Stimulated activated naive CD8-positive, alpha-beta T cell treated with anti-CD3 and anti-CD28 coated beads, Interleukin-15, Interleukin-2, amounts not matched to agents 100 U/mL and 50 U/mL, for 24 hours (primary cell): ENCODE measurements around the gene CADPS.

Experiments
- ATAC-seq: fragments of 150-1000 bp; cut with Tn5 transposase; one replicate; pipeline ENCODE4 v1.10.0; 2021
- DNase-seq: peaks from one replicate; pipeline ENCODE4 v3.0.0; 2021

CADPS gene

GRCh38 chr3:62686503-62687294 lies 188.5 kb downstream of the CADPS start:
- ATAC-seq (no peak), DNase-seq (no peak)

GRCh38 chr3:62682826-62683225 lies 192.4 kb downstream of the CADPS start:
- DNase-seq = no peak
- no peak for ATAC-seq

GRCh38 chr3:62679988-62680387 lies 195.2 kb downstream of the CADPS start:
- DNase-seq (no peak), ATAC-seq (no peak)

DNA sequence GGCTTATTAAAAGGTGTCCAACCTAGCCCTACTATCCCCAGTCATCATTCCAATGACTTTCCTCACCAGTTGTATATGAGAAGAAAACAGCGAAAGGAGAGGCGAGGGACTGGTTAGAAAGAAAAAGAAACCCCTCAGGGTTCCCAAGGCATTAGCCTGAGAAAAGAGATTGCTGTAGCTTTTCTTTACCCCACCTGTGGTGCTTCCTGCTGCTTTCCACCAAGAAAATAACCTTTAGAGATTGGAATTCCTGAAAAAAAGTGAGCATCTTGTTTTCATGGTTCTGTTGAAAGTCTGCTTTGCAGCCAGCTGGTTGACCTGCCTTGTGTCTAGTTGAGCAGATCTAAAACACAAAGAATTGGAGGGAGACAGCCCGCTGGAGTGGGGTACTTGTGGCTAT lies 196.4 kb downstream of the CADPS start:
- DNase-seq (no peak), ATAC-seq (no peak)

- DNase-seq = no peak
- ATAC-seq = no peak
Observed at GRCh38 chr3:62677926-62678325, 197.3 kb downstream of the CADPS start.

DNA sequence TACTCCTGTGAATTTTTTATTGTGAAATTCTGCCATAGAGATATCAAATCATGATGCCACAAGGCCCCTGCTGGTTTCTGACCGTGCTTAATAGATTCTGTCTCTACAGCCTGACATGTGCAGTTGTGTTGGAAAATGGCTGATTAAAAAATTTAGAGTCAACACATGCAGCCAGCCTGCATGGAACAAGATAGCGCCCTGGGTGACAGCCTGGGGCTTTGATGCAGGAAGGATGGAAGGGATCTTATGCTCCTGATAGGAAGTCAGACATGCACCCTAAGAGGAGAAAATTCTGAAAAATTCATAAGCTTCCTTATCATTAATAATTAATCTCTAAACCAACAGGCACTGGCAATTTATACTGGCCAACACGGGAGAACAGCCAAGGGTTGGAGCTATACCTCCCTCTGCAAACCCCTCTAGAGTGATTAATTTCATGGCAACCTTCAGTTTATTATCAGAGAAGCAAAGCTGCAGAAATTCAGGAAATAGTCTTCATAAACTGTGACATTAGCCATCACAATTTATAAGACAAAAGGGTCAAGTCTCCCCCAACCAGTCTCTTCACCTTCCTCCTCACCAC lies 198.4 kb downstream of the CADPS start:
- no peak for DNase-seq
- no peak for ATAC-seq

GRCh38 chr3:62675492-62675891 lies 199.7 kb downstream of the CADPS start:
- ATAC-seq = no peak

DNA sequence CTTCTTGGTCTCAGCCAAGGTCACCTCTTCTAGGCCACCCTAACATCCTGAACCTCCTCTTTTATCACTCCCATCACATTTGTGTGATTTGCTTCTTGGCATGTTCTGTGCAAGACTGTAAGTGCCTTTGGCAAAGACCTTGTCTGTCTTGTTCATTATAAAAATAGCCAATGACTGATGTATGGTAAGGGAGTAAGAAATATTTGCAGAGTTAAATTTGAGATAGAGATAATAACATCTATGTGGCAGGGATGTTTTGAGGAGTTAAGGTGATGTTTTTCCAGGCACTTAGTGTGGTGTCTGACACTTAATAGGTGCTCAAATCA lies 202.3 kb downstream of the CADPS start:
- DNase-seq (no peak), ATAC-seq (no peak)

More at GRCh38 chr3:62675492-62675891, 199.7 kb downstream of the CADPS start:
- no peak for DNase-seq

- ATAC-seq = no peak
- DNase-seq = no peak
Observed at GRCh38 chr3:62672270-62672987, 202.8 kb downstream of the CADPS start.

DNA sequence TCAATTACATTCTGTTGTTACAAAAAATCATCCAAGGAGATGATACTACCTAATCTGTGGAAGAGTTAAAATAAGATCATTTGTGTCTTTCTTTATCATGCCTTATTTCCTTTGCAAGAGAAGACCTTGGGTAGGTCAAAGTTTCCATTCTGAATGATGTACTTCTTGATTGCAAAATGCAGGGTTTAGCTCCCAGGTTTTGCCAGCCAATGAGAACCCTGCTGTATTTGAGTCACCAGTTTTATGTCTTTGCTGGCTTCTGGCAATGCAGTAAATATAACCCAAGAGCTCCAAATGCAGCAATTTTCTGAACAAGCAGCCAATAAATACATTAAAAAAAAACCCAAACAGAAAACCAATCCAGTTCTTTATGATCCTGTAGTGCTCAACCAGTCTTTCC lies 204.9 kb downstream of the CADPS start:
- DNase-seq (no peak), ATAC-seq (no peak)

DNA sequence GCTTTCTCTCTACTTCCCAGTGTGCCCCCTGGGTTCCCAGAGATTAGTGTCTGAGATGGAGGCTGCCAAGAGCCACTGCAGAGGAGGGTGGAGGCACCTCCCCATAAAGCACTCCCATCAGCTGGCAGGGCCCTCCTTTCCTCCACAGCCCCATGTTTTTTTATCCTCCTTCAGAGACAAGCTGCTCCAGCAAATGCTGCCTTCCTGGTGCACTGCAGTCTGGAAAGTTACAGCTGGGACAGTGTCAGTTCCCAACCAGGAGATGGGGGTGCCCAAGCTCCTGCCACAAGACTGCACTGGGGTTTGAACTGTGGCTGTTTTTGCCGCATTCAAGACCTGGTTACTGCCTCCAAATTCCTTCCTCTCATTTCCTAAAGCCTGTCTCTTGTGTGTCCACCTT lies 206.1 kb downstream of the CADPS start:
- ATAC-seq (no peak), DNase-seq (no peak)

GRCh38 chr3:62667714-62668113 lies 207.5 kb downstream of the CADPS start:
- no peak for DNase-seq
- no peak for ATAC-seq

DNA sequence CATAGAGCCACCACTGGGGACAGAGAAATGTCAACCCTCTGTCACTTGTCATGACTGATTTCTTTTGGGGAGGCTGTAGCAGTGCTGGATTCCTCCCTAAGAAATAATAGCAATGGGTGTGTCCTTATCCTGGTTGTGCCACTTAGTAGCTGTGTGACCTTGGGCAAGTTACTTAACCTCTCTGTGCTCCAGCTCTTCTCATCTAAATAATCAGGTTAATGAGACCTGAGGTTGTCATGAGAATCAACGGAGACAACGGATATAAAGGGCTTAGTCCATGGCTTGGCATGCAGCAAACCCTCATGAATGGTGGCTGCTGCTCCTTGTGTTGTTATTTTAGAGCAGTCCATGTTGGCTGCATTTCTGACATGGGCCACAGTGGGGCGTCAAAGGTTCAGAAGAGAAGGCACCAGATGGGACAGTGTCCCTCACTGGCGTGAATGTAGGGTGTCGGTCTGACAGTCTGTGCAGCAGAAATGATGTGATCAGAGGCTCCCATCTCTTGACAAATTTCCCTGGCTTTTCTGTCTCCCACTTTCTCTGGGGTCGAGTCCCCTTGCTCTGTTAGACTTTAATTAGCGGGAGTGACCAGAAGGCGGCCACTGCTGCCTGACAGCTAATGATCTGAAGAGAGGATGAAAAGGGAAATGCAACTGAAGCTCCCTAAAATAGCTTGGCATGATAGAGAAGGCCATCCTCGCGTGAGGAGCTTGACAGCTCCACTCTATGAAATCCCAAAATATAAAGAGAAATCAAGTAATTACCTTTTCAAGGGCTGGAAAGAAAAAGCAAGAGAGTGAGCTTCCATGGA lies 209.4 kb downstream of the CADPS start:
- DNase-seq (peak; percentile 31), ATAC-seq (no peak)

- ATAC-seq (no peak), DNase-seq (no peak)
Observed at GRCh38 chr3:62662677-62663076, 212.5 kb downstream of the CADPS start.

GRCh38 chr3:62659660-62660059 lies 215.6 kb downstream of the CADPS start:
- ATAC-seq (no peak), DNase-seq (no peak)

GRCh38 chr3:62655691-62656063 lies 219.5 kb downstream of the CADPS start:
- ATAC-seq (no peak), DNase-seq (no peak)

GRCh38 chr3:62655056-62655690 lies 220.0 kb downstream of the CADPS start:
- DNase-seq = no peak
- ATAC-seq = no peak

GRCh38 chr3:62653796-62654195 lies 221.4 kb downstream of the CADPS start:
- no peak for DNase-seq
- no peak for ATAC-seq

DNA sequence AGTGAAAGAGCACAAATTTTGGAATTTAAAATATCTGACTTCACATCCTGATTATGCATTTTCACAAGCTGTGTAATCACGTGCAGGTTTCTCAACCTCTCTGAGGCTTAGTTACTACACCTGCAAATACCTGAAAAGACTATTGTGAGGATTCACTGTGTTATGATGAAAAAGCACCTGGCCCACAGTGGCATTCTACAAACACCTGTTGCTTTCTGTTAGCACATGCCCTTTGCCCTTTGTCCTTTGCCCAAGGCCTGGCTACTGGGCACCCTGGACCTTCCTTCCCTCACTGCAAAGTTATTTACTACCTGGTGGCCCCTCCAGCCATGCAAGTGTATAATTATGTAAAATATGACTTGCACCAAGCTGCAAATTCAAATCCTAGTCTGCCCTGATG lies 227.5 kb downstream of the CADPS start:
- no peak for DNase-seq
- no peak for ATAC-seq

GRCh38 chr3:62644493-62644892 lies 230.7 kb downstream of the CADPS start:
- DNase-seq (no peak), ATAC-seq (no peak)

GRCh38 chr3:62638316-62638715 lies 236.9 kb downstream of the CADPS start:
- no peak for DNase-seq

GRCh38 chr3:62636235-62636826 lies 238.9 kb downstream of the CADPS start:
- DNase-seq = no peak
- no peak for ATAC-seq

More at GRCh38 chr3:62638316-62638715, 236.9 kb downstream of the CADPS start:
- no peak for ATAC-seq
